Renal pelvis (tissue), 4 donors: ENCODE data around the gene SLC25A23. TPM values are rescaled to one million over a fixed set of nuclear protein-coding genes. Genes with fewer than 3 reads are reported as not detected.
A peak's percentile ranks its signal among the peaks of the same experiment; 100 is the strongest.

ENCODE experiments used
- DNase-seq: peaks from one replicate; pipeline ENCODE4 v3.0.0-alpha.2; 2013
- polyA plus RNA-seq, 3 donors: library from polyadenylated mRNA; unstranded; fragments of 120-200 nt; gene quantifications; one replicate each; pipeline ENCODE4 v1.2.1, GENCODE V29; 2013; ENCODE audit not compliant: insufficient read length in 3 of 3

SLC25A23 gene
- polyA plus RNA-seq, 3 donors = 77.7 to 84.1 (median 80.4) TPM

DNA sequence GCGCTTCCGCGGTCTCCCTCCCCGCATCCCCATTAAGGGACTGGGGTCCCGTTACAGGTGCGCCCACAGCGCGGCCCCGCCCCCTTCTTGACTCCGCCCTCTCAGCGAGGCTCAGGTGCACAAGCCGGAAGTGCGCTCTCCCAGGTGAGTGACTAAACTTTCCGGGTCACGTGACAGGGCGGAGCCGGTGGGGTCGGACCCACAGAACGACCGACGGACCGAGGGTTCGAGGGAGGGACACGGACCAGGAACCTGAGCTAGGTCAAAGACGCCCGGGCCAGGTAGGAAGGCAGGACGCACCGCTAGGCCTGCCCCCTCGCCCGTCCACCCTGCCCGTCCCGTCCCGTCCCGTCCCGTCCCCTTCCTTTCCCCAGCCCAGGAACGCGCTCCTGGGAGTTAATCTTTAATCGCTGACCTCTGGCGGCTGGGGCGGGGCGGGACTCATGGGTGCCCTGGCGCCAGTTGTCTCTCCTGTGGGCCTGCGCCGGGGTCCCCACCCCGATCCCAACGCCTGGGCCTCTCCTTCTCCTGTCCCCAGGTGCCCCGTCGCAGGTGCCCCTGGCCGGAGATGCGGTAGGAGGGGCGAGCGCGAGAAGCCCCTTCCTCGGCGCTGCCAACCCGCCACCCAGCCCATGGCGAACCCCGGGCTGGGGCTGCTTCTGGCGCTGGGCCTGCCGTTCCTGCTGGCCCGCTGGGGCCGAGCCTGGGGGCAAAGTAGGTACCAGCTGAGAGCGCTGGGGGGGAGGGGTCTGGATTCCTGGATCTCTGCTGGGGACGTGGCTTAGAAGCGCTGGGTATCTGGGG, 4.7 kb upstream of the SLC25A23 start, which contains the start of gene CRB3:
TSS of gene CRB3 (plus strand) at position 202 of the 804 bp plus-strand sequence. CDS start at position 633, 431 bp downstream.
- peak; percentile 75 for DNase-seq

DNA sequence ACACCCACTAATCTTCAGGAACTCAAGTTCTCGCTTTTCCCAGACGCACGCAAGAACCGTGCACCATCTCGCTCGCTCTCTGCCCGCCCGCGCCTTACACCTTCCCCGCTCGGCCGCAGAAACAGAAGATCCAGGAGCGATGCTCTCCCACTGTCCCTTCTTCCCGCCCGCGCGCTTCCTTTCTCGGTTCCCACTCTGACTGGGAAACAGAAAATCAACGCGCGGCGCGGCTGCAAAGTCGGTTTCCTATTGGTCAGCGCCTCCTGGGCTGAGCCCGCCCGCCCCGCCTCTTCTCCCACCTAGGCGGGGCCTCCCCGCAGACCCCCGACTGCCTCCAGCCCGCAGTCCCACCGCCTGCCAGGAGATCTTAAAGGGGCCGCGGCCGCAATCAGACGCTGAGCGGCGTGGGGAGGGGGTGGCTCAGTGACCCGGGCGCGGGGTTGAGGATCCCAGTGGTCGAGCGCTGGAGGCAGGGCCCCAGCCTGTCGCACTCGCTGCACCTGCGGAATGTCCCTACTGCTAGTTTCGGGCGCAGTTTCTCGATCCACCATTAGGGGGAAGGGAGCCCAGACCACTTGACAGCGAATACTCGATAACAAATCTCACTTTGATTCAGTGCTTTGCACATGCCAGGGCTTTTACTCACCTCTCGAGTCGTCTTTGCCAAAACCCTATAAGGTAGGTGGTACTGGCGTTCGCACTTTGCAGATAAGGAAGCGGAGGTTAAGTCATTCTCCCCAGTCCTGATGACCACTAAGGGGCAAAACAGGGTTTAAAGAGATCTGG, 700 bp upstream of the SLC25A23 start:
- DNase-seq = peak; percentile 99

DNA sequence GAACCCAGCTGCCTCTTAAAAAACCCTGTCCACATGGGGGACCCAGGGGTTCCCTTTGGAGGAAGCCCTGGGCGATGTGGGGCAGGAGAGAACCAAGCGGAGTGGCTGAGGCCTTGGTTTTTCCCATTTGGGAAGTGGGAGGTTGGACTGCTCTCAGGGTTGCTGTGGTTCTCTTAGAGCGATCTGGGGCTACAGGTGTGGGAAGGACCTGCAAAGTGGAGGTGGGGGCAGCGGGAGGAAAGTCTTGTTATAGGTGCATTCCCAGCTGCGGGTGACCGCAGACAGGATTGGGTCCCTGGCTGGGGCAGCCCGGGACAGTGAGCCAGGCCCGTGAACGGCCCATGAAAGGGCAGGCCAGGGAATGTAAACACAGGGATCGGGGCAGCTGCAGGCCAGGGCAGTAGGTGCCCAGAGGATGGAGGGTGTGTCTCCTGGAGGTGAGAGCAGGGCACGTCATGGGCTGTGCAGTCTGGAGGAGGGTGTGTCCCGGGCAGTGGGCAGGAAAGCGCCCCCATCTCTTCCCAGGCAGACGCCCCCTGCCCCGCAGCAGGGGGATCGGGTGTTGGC, 814 bp downstream of the SLC25A23 start:
- DNase-seq = no peak

DNA sequence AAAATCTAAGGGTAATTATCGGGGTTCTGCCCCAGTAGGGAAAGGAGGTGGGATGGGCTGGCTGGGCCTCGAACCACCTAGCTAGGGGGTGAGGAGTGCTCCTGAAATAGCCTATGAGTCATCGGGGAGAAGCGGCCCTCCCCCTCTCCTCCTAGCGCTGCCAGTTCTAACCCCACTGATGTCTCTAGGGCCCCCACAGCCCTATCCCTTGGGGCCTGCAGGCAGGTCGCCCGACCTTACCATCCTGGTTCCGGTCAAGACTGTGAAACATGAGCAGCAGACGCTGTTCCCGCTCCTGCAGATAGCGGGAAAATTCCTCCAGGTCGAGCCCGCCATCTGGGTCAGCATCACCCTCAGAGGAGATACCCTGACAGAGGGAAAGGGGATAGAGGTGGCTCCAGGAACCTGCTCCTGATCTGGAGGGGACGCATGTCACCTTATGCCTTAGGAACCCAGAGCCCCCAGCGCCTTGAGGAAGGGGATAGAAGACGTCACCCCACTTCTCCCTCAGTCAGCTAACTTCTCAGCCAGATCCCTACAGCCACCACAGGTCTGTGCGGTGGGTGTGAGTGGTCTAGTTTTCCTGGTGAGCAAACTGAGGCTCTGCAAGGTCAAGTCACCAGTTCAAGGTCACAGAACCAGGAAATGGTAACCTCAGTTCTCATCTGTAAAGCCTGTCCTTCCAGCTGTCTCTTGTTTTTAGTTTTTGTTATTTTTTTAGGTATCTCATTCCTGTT, 1.5 kb downstream of the SLC25A23 start:
- no peak for DNase-seq

DNA sequence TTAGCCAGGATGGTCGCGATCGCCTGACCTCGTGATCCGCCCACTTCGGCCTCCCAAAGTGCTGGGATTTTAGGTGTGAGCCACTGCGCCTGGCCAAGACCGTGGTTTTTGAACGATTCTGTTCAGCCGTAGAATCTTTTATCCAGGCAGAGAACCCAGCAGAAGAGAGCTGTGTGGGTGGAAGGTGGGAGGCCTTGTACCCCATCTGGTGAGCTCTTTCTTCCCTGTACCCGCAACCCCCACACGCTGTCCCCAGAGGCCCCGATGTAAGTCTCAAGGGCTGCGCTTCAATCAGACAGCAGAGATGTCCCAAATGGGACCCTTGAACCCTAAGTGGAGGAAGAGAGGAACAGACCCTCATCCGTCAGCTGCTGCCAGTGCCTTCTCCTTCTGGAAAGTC, 3.7 kb downstream of the SLC25A23 start:
- DNase-seq = no peak

DNA sequence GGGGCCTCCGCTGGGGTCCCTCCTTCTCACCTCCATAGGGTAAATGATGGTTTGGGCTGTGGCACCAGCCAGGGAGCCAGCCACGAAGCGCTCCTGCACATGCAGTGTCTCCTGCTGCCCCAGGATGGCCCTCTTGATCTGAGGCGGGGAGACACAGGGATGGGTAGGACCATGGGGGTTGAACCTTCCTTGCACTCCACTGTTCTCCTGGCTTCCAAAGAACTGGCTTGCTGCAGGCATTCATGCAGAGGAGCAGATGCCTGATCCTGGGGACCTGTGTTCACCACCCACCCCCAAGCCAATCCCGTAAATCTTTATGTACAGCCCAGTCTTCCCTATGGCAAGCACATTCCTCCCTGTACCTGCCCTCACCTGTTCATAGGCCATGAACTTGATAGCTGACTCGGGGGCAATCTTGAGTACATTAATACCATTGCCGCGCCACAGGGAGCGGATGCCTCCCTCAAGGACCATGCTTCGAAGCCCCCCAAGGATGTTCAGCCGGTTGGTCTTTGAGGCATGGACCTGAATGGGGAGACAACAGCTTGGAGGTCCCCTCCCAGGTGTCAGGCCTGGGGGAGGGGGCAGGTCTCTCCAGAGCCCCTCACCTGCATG, 5.5 kb downstream of the SLC25A23 start:
- no peak for DNase-seq

DNA sequence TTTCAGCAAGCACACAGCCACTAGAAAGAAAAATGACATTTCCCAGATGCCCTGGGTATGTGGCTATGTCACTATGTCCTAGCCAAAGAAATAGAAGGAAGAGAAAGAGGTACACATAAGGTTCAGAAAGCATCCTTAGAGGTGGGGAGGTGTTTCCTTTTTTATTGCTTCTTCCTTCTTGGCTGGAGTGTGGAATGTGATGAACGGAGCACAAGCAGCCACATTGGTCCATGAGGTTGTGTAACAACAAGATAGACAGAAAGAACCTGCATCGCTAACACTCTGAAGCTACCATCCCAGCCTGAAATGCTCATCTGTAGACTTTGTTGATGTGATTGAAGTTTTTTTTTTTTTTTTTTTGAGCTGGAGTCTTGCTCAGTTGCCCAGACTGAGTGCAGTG, 6.7 kb downstream of the SLC25A23 start:
- DNase-seq = no peak

DNA sequence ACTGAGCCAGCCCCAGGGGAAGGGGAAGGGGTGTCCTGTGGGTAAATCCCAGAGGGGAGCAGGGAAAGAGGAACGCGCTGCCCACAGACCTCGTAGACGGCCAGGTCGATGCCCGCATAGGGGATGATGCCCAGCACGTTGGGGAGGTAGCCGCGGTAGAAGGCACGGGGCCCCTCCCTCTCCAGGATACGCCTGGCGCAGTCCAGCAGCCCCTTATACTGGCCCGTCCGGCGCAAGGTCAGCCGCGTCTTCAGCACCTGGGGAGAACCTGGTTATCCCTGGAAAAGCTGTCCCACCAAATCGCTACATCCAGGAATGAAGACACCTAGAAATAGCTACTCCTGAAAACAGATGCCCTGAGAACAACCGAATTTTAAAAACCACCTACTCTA, 7.4 kb downstream of the SLC25A23 start:
- DNase-seq = no peak

DNA sequence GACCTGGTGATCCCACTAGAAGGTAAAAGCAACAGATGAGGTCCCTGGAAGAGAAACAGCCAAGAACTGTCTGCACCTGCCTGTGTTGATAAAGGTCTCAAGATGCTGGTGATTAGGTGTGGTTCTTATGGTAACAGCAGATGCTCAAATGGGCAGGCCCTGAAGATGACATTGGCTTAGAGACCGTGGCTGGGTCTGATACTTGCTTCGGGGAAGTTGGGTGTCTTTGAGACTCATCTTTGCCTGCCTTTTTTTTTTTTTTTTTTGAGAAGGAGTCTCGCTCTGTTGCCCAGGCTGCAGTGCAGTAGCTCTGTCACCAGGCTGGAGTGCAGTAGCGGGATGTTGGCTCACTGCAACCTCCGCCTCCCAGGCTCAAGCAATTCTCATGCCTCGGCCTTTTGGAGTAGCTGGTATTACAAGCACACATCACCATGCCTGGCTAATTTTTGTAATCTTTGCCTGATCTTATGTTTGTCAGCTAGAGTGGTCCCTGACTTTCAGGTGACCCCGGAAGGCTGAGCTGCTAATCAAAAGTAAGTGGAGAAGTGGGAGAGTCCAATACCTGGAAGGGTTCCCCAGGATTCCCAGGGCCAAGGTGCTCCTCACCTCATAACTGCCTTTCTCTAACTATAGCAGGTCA, 7.9 kb downstream of the SLC25A23 start:
- DNase-seq = no peak

DNA sequence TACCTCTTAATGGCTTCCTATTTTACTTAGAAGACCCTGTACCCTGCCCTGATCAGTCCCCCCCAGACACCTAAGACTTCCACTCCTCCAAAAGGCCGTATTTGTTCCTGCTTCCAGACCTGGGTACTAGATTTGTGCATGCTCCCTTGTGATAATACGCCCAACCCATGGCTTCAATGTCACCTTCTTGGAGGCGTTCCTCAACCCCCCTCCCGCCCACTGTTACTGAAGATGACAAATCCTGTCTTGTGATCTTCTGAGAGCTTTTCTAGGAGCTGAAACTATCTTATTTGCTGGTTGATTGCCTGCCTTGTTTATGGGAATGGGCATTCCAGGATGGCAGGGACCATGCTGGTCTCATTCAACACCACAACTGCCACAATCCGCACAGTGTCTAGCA, 9.4 kb downstream of the SLC25A23 start:
- no peak for DNase-seq

DNA sequence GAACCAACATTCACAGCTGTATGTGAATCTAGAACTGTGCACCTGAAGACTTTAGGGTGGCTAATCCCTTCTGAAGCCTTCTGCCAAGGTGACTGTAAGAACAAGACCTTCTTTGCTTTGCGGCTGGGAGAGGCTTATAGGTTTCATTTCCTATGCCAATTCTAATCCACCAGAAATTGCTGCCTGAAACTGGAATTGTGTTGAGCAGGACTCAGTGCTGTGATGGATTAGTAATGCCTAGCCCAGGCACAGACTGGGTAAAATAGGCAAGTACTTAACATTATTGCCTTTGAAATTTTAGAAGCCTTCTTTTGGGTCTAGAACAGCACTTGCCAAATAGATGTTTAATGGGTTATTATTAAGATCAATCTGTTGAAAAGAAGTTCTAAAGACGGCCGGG, 11.5 kb downstream of the SLC25A23 start:
- no peak for DNase-seq

DNA sequence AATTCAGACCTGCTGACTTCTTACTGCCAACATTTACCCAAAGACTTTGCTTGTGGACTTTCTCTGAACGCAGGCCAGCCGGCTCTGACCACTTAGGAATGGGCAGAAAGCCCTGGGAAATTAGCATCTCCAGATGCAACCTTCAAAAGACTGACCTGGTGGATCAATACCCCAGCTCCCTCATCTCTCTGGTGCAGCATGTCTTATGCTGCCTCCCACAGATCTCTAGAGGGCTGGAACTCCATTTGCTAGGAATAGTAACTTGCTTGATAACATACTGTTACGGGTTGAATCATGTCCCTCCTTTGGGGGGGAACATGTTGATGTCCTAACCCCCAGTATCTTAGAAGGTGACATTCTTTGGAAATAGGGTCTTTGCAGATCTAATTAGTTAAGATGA, 13.1 kb downstream of the SLC25A23 start:
- no peak for DNase-seq

DNA sequence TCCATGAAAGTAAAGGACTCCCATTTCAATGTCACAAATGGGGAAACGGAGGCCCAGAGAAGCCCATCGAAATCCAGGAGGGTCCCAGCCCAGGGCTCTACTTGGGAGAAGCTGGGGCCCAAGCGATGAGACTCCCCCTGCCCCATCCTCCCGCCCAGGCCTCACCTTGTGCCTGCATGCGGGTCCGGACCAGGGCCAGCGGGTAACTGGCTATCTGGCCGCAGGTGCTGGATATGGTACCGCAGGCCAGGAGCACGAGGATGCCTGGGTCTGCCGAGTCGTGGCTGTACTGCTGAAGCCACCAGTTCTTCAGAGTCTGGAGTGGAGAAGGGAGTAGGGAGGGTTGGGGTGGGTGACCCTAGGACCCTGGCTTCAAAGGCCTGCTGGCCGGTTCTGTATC, 15.6 kb downstream of the SLC25A23 start:
- DNase-seq = no peak

DNA sequence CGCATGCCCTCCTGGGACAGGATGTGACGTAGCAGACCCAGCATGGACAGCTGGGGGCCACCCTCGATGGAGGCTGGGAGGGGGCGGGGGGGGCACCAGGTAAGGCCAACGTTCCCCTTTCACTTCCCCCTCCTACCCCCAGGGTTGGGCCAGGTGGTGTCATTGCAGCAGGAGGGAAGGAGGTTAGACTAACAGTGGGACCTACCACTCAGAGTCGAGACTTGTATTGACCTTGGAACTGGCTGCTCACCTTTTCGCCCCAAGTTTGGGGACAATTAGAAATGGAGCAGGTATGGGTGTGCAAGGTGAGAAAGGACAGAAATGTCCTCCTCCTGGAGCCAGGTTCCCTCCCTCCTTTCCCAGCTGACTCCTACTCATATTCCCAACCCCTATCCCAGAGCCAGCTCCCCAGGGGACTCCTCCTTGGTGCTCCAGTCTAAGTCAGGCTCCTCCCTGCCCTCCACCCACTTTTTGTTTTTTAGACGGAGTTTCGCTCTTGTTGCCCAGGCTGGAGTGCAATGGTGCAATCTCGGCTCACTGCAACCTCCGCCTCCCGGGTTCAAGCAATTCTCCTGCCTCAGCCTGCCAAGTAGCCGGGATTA, 17.4 kb downstream of the SLC25A23 start:
- no peak for DNase-seq

DNA sequence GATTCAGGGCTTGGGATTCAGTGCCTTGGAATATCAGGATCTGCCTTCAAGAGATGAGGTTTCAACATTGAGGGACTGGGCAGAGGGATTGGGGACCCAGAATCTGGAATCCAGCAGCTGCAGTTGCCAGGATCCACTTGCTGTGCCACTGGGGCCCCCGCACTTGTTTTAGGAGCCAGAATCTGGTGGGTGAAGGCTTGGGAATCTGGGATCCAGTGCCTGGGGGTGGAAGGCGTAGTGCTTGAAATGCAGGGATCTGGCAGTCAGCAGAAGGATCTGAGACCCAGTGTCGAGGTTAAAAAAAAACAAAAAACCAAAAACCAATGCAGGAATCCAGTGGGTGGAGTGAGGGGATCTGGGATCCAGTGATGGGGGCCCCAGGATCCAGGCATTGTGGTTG, 18.7 kb downstream of the SLC25A23 start:
- DNase-seq = no peak

DNA sequence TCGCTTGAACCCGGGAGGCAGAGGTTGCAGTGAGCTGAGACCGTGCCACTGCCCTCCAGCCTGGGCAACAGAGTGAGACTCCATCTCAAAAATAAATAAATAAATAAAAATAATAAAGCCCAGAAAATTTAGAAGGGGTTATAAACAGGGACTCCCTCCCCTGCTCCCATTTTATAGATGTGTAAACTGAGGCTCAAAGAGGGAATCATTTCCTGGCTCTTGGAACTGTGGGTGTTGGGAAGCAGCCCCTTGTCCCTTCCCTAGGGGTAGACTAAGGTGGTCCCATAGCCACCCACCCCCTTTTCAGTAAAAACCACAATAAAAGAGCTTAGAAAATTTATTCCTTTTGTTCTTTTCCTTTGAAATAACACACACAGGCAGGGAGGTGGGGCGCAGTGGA, 19.8 kb downstream of the SLC25A23 start:
- DNase-seq = no peak

DNA sequence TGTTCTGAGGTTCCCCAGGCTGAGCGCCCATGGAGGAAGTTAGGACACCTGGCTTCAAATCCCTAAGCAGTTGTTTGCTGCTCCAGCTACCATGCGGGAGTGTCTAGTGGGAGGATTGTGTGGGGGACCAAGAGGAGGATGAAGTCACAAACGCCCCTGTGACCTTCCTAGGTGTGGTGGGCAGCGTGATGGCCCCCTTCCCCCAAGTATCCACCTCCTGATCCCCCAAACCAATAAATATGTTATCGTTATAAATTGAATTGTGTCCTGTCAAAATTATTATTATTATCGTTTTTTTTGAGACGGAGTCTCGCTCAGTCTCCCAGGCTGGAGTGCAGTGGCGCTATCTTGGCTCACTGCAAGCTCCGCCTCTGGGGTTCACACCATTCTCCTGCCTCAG, 25.9 kb downstream of the SLC25A23 start, which contains the start of gene SLC25A41:
TSS of gene SLC25A41 (minus strand) at position 101 of the 400 bp plus-strand sequence. CDS start at position 31, 70 bp downstream.
- no peak for DNase-seq

DNA sequence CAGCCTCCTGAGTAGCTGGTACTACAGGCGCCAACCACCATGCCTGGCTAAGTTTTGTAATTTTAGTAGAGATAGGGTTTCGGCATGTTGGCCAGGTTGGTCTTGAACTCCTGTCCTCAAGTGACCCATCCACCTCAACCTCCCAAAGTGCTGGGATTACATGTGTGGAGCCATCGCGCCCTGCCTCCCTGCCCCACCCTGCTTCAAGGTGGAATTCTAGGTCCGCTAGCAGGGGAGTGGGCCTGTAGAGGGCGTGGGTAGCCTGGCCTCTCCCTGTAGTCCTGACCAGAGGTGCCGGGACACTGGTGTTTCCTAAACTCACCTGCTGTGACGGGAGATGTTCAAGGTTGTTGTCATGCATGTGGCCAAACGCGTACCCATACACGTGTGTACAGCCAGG, 26.4 kb downstream of the SLC25A23 start:
- no peak for DNase-seq

DNA sequence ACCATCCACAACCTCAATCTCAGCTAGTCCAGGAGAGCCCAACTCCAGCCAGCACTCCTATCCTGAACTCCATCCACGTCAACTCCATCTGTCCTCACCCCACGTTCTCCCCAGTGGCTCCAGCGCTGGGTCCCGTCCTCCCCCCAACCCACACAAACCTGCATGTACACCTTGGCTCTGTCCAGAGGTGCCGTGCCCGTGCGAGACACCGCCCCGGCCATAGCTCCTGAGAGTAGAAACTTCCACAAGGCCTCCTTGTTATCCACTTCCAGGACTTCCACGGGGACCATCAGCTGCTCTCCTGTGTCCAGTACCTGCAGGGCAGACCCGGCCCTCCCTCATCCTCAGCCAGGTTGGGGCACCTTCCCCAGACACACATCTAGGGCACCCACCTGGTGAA, 27.7 kb downstream of the SLC25A23 start:
- no peak for DNase-seq

DNA sequence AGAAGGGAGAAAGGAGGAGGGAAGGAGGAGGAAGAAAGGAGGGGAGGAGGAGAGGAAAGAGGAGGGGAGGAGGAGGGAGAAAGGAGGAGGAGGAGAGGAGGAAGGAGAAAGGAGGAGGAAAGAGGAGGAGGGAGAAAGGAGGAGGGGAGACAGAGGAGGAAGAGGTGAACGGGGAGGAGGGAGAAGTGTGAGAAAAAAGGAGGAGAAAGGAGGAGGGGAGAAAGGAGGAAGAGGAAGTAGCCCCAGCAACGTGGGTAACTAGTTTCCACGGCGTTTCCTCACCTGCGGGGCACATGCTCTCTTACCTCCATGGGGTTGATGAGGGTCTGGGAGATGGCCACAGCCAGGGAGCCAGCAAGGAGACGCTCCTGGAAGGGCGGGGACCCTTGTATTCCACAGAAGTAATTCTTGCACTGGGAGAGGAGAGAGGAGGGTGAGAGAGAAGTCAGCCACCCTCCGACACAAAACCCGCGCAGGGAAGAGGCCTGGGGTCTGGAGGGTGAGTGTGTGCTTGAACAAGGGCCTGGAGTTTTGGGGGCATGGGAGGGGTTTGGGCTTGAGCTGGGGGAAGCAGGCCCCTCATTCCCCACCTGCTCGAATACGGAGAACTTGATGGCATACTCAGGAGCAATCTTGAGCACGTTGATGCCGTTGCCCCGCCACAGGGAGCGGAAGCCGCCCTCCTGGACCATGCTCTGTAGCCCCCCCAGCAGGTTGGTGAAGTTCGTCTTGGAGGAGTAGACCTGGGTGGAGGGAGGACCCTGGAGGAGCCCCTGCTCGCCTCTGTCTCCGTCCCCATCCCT, 30.0 kb downstream of the SLC25A23 start:
- no peak for DNase-seq
